HEK293 (cell line): ENCODE measurements around the gene ACYP1.

Experiments
- MZF1 ChIP-seq: fragments of 450-650 bp; formaldehyde crosslinking; IDR thresholded peaks from 2 replicates; pipeline ENCODE4 v1.5.1; 2017; ENCODE audit warnings: missing biosample characterization, missing genetic modification characterization, borderline replicate concordance
- SP2 ChIP-seq: fragments of 450-650 bp; formaldehyde crosslinking; IDR thresholded peaks from 2 replicates; pipeline ENCODE4 v1.5.1; 2016; ENCODE audit warnings: missing biosample characterization, missing genetic modification characterization
- YY1 ChIP-seq: fragments of 450-650 bp; formaldehyde crosslinking; IDR thresholded peaks from 2 replicates; pipeline ENCODE4 v1.5.1; 2018; ENCODE audit warnings: missing biosample characterization, missing genetic modification characterization
- ZBTB21 ChIP-seq: fragments of 450-650 bp; formaldehyde crosslinking; IDR thresholded peaks from 2 replicates; pipeline ENCODE4 v1.5.1; 2017; ENCODE audit warnings: missing biosample characterization, missing genetic modification characterization
- ZNF354C ChIP-seq: fragments of 450-650 bp; formaldehyde crosslinking; IDR thresholded peaks from 2 replicates; pipeline ENCODE4 v1.5.1; 2016; ENCODE audit warnings: missing biosample characterization, missing genetic modification characterization, low read depth, borderline replicate concordance
- ZNF558 ChIP-seq: fragments of 450-650 bp; formaldehyde crosslinking; IDR thresholded peaks from 2 replicates; pipeline ENCODE4 v1.5.1; 2016; ENCODE audit warnings: missing biosample characterization, missing genetic modification characterization
- TF ChIP-seq, protein P1 (sequence below): fragments of 450-650 bp; formaldehyde crosslinking; IDR thresholded peaks from 2 replicates; pipeline ENCODE4 v1.5.1; 2016; ENCODE audit warnings: missing biosample characterization, missing genetic modification characterization

DNA sequence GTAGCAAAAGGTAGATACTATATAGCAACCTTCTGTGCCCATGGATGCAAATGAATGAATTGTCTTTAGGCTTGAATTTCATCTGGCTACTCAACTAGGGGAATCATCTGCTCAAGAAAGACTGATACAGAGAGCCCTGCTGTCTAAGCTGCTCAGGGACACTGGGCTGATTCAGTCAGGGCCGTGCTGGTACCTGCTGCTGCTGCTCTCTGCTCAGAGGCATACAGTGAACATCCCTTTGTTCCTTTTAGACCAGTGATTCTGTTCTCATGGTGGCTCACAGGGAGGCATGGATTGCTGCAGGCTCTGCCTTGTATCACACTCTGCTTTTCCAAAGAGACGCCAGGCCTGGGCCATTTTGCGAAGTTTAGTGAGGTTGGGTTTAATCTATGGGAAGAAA lies 47.0 kb downstream of the ACYP1 start:
- TF ChIP-seq, protein P1, sequence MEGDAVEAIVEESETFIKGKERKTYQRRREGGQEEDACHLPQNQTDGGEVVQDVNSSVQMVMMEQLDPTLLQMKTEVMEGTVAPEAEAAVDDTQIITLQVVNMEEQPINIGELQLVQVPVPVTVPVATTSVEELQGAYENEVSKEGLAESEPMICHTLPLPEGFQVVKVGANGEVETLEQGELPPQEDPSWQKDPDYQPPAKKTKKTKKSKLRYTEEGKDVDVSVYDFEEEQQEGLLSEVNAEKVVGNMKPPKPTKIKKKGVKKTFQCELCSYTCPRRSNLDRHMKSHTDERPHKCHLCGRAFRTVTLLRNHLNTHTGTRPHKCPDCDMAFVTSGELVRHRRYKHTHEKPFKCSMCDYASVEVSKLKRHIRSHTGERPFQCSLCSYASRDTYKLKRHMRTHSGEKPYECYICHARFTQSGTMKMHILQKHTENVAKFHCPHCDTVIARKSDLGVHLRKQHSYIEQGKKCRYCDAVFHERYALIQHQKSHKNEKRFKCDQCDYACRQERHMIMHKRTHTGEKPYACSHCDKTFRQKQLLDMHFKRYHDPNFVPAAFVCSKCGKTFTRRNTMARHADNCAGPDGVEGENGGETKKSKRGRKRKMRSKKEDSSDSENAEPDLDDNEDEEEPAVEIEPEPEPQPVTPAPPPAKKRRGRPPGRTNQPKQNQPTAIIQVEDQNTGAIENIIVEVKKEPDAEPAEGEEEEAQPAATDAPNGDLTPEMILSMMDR (tag by site-specific recombination), result no peak
- TF ChIP-seq MZF1 (tag by site-specific recombination), result no peak
- TF ChIP-seq ZBTB21 (tag by site-specific recombination), result no peak
- TF ChIP-seq ZNF354C (tag by site-specific recombination), result no peak
- TF ChIP-seq YY1 (tag by site-specific recombination), result no peak
- no peak for TF ChIP-seq ZNF558 (tag by site-specific recombination)
- TF ChIP-seq SP2 (tag by site-specific recombination), result no peak
